ENCODE results near the gene MYOT. TPM values are rescaled to one million over a fixed set of nuclear protein-coding genes. Genes with fewer than 3 reads are reported as not detected.
"Not testable (repeated sequence)": the region's sequence is repeated elsewhere in the genome, so short reads cannot be mapped to it uniquely, and the experiment has no call there.

Gene MYOT
- total RNA-seq, 1 experiment from 2014 or later = not detected

DNA sequence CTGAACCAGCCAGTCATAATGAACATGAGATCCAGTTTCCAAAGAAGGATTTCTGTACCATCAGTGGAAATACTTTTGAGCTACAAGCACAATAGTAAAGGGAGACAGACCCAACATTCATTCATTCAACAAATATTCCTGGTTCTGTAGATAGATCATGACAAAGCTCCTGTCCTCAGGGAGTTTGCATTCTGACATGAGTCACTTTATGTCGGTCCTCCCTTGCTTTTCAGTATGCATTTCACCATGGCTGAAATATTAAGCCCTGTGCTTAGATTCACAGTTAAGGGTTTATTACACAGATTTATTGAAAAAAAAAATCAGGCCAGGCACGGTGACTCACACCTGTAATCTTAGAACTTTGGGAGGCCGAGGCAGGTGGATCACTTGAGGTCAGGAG lies 5.4 kb upstream of the MYOT start:
- Histone ChIP-seq H2AK5ac (ENCODE audit: insufficient read length, low read length) (no peak overlapping the region), H3K56ac (ENCODE audit: insufficient read length, low read depth, low read length) (no peak overlapping the region), H4K8ac (replicated peaks; ENCODE audit: insufficient read length, low read depth, low read length) (no peak overlapping the region), H4K5ac (ENCODE audit: insufficient read length, low read depth, low read length) (no peak overlapping the region), H2AFZ (ENCODE audit: low read length) (no peak overlapping the region), H4K91ac (ENCODE audit: insufficient read length, low read depth, low read length) (no peak overlapping the region), H3K18ac (ENCODE audit: insufficient read length, low read depth, low read length) (no peak overlapping the region), H2BK12ac (ENCODE audit: insufficient read length, low read depth, low read length) (no peak overlapping the region), H3K4me1 (ENCODE audit: insufficient read depth, low read length) (no peaks in the 10 kb centered on the region), H4K20me1 (ENCODE audit: control insufficient read depth, insufficient read depth, insufficient read length) (no peaks in the 10 kb centered on the region), H2BK15ac (ENCODE audit: low read depth, low read length) (no peak overlapping the region), H3K79me2 (ENCODE audit: insufficient read depth, low read length) (no peaks in the 10 kb centered on the region), H2BK5ac (ENCODE audit: insufficient read length, low read length) (no peak overlapping the region), H3K4me2 (ENCODE audit: insufficient read depth, insufficient read length, low read length) (no peak overlapping the region), H3K27ac (ENCODE audit: insufficient read length, low read depth, low read length) (no peak overlapping the region), H3K9me3 (ENCODE audit: control insufficient read depth, low read depth, low read length) (no peaks in the 10 kb centered on the region), H2BK120ac (ENCODE audit: low read depth, low read length, poor library complexity, severe bottlenecking) (no peak overlapping the region), H3K27me3 (ENCODE audit: insufficient read depth, low read length) (no peaks in the 10 kb centered on the region), H3T11ph (ENCODE audit: low read length) (no peak overlapping the region), H3K4ac (ENCODE audit: low read depth, low read length) (no peak overlapping the region), H3K23me2 (ENCODE audit: insufficient read length, low read depth, low read length, poor library complexity, severe bottlenecking) (no peaks in the 10 kb centered on the region), H3K9ac (ENCODE audit: extremely low read depth, insufficient read length, low read length) (no peak overlapping the region), H3K14ac (ENCODE audit: insufficient read depth, low read length) (no peak overlapping the region), H3K79me1 (ENCODE audit: insufficient read depth, low read depth, low read length, poor library complexity, severe bottlenecking) (no peaks in the 10 kb centered on the region), H3K23ac (ENCODE audit: insufficient read length, low read depth, low read length) (no peak overlapping the region), H2BK20ac (ENCODE audit: low read depth, low read length, poor library complexity, severe bottlenecking) (no peak overlapping the region)
- H3K27me3 Mint-ChIP-seq (ENCODE audit: low read depth) = peaks cover 2% of the 10 kb centered on the region; the same call in 1 of the 2 replicates
- no peaks in the 10 kb centered on the region; a peak in 1 of 5 replicates for H3K9me3 Mint-ChIP-seq
- no peaks in the 10 kb centered on the region for H3K4me1 Mint-ChIP-seq
- H3K4me3 Mint-ChIP-seq = no peak overlapping the region
- no CpG with 5 or more reads among the region's 3 CpGs for WGBS (ENCODE audit: extremely low coverage, insufficient read length, low lambda C conversion rate)
- H3K36me3 Mint-ChIP-seq (ENCODE audit: insufficient read depth in 1 of 3, low read depth in 3 of 3) = no peaks in the 10 kb centered on the region
- no peak overlapping the region for H3K27ac Mint-ChIP-seq
- TF ChIP-seq, protein P1, sequence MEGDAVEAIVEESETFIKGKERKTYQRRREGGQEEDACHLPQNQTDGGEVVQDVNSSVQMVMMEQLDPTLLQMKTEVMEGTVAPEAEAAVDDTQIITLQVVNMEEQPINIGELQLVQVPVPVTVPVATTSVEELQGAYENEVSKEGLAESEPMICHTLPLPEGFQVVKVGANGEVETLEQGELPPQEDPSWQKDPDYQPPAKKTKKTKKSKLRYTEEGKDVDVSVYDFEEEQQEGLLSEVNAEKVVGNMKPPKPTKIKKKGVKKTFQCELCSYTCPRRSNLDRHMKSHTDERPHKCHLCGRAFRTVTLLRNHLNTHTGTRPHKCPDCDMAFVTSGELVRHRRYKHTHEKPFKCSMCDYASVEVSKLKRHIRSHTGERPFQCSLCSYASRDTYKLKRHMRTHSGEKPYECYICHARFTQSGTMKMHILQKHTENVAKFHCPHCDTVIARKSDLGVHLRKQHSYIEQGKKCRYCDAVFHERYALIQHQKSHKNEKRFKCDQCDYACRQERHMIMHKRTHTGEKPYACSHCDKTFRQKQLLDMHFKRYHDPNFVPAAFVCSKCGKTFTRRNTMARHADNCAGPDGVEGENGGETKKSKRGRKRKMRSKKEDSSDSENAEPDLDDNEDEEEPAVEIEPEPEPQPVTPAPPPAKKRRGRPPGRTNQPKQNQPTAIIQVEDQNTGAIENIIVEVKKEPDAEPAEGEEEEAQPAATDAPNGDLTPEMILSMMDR (conservative IDR thresholded peaks at IDR 0.05) = no peak
- no peak for DNase-seq

DNA sequence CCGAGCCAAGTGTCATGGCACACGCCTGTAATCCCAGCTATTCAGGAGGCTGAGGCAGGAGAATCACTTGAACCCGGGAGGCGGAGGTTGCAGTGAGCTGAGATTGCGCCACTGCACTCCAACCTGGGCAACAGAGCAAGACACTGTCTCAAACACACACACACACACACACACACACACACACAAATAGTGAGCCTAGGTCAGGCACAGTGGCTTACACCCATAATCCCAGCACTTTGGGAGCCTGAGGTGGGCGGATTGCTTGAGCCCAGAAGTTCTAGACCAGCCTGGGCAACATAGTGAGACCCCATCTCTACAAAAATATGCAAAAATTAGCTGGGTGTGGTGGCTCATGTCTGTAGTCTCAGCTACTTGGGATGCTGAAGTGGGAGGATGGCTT lies 4.0 kb upstream of the MYOT start:
- H2BK120ac ChIP-seq (ENCODE audit: low read depth, low read length, poor library complexity, severe bottlenecking); H3K23me2 ChIP-seq (ENCODE audit: insufficient read length, low read depth, low read length, poor library complexity, severe bottlenecking); H2BK20ac ChIP-seq (ENCODE audit: low read depth, low read length, poor library complexity, severe bottlenecking); H3K79me1 ChIP-seq (ENCODE audit: insufficient read depth, low read depth, low read length, poor library complexity, severe bottlenecking); H3K9me3 ChIP-seq (ENCODE audit: control insufficient read depth, low read depth, low read length); H4K5ac ChIP-seq (ENCODE audit: insufficient read length, low read depth, low read length); H3K27me3 Mint-ChIP-seq (ENCODE audit: low read depth); H3K79me2 ChIP-seq (ENCODE audit: insufficient read depth, low read length); H2BK5ac ChIP-seq (ENCODE audit: insufficient read length, low read length); H4K20me1 ChIP-seq (ENCODE audit: control insufficient read depth, insufficient read depth, insufficient read length); H3K4me1 ChIP-seq (ENCODE audit: insufficient read depth, low read length); H3K4me1 Mint-ChIP-seq; H3K9me3 Mint-ChIP-seq; H3T11ph ChIP-seq (ENCODE audit: low read length); H3K4me2 ChIP-seq (ENCODE audit: insufficient read depth, insufficient read length, low read length); H2AK5ac ChIP-seq (ENCODE audit: insufficient read length, low read length); H3K27me3 ChIP-seq (ENCODE audit: insufficient read depth, low read length); H3K23ac ChIP-seq (ENCODE audit: insufficient read length, low read depth, low read length); H4K91ac ChIP-seq (ENCODE audit: insufficient read length, low read depth, low read length); H3K4me3 Mint-ChIP-seq; H3K18ac ChIP-seq (ENCODE audit: insufficient read length, low read depth, low read length); H3K56ac ChIP-seq (ENCODE audit: insufficient read length, low read depth, low read length); H3K14ac ChIP-seq (ENCODE audit: insufficient read depth, low read length); H3K4ac ChIP-seq (ENCODE audit: low read depth, low read length); H3K9ac ChIP-seq (ENCODE audit: extremely low read depth, insufficient read length, low read length); H2AFZ ChIP-seq (ENCODE audit: low read length); H4K8ac ChIP-seq (replicated peaks; ENCODE audit: insufficient read length, low read depth, low read length); DNase-seq; H3K27ac ChIP-seq (ENCODE audit: insufficient read length, low read depth, low read length); H2BK15ac ChIP-seq (ENCODE audit: low read depth, low read length); H2BK12ac ChIP-seq (ENCODE audit: insufficient read length, low read depth, low read length); H3K27ac Mint-ChIP-seq; H3K36me3 Mint-ChIP-seq (ENCODE audit: insufficient read depth in 1 of 3, low read depth in 3 of 3): not testable (repeated sequence)
- whole genome bisulfite sequencing (ENCODE audit: extremely low coverage, insufficient read length, low lambda C conversion rate) = no CpG with 5 or more reads among the region's 6 CpGs

Data from H9 (cell line).